H1 (cell line): ENCODE data around the gene TOGARAM1. TPM values are rescaled to one million over a fixed set of nuclear protein-coding genes. Genes with fewer than 3 reads are reported as not detected.

Experiments used
- CTCF ChIA-PET: fragments of 300-600 bp; sonication (Branson Sonifier 250); formaldehyde crosslinking; loops from one replicate; lab custom pipeline; 2021; ENCODE audit not compliant: partially characterized antibody; lab: Charles Lee
- POLR2A ChIA-PET: fragments of 300-600 bp; sonication (Branson Sonifier 250); formaldehyde crosslinking; loops from one replicate; lab custom pipeline; 2021; ENCODE audit warnings: inconsistent platforms; ENCODE audit not compliant: partially characterized antibody; lab: Charles Lee
- DNase-seq, 2 experiments: peaks; one replicate each; pipeline versions ENCODE4 v3.0.0 to v3.0.0-alpha.2; 2010 to 2022; ENCODE audit warnings: low spot score in 2 of 2, low read depth in 1 of 2, mixed read lengths in 1 of 2
- FAIRE-seq: peaks from 2 replicates; lab custom pipeline; 2011; peaks lifted over from hg19 to GRCh38; lab: Jason Lieb, UNC
- H2AFZ ChIP-seq: 2 replicates; pipeline ENCODE4 v1.8.1; 2012; ENCODE audit warnings: low read length, inconsistent platforms
- H2AK5ac ChIP-seq: 2 replicates; pipeline ENCODE4 v1.6.1; 2013; ENCODE audit warnings: low read depth, low read length
- H2BK120ac ChIP-seq: replicated peaks from 2 replicates; pipeline ENCODE3; 2013; ENCODE audit warnings: low read depth, low read length, inconsistent platforms
- H2BK12ac ChIP-seq: 2 replicates; pipeline ENCODE4 v1.6.1; 2013; ENCODE audit warnings: low read depth, low read length
- H2BK15ac ChIP-seq: 2 replicates; pipeline ENCODE4 v1.6.1; 2013; ENCODE audit warnings: low read length
- H2BK20ac ChIP-seq: 2 replicates; pipeline ENCODE4 v1.6.1; 2013; ENCODE audit warnings: low read length
- H2BK5ac ChIP-seq: 2 replicates; pipeline ENCODE4 v1.6.1; 2013; ENCODE audit warnings: low read depth, low read length
- H3K14ac ChIP-seq: 2 replicates; pipeline ENCODE4 v1.6.1; 2013; ENCODE audit warnings: inconsistent platforms; ENCODE audit not compliant: insufficient read length
- H3K18ac ChIP-seq: 2 replicates; pipeline ENCODE4 v1.6.1; 2013; ENCODE audit warnings: low read length; ENCODE audit errors: extremely low read depth
- H3K23ac ChIP-seq: 2 replicates; pipeline ENCODE4 v1.6.1; 2013; ENCODE audit warnings: inconsistent platforms; ENCODE audit not compliant: insufficient read length
- H3K23me2 ChIP-seq: 2 replicates; pipeline ENCODE4 v1.6.1; 2013; ENCODE audit warnings: low read depth, low read length
- H3K27ac ChIP-seq: 2 replicates; pipeline ENCODE4 v1.6.1; 2011; ENCODE audit warnings: low read depth, low read length, inconsistent platforms
- H3K27me3 ChIP-seq, 4 experiments: replicated peaks in 1 of 4; 1 replicate in 1 of 4; 2 replicates in 3 of 4; pipeline versions ENCODE4 v1.6.1 to v1.8.1; 2011 to 2013; ENCODE audit warnings: low read length in 3 of 4, mild to moderate bottlenecking in 3 of 4, inconsistent platforms in 2 of 4, mixed read lengths in 2 of 4, moderate library complexity in 1 of 4; ENCODE audit not compliant: control insufficient read depth in 3 of 4, insufficient read depth in 3 of 4; ENCODE audit errors: extremely low read depth in 1 of 4
- H3K36me3 ChIP-seq, 4 experiments: 2 replicates each; pipeline versions ENCODE4 v1.6.1 to v1.8.1; 2011 to 2013; ENCODE audit warnings: mild to moderate bottlenecking in 4 of 4, low read length in 3 of 4, moderate library complexity in 2 of 4, control low read depth in 1 of 4, inconsistent platforms in 1 of 4; ENCODE audit not compliant: insufficient read depth in 4 of 4, control insufficient read depth in 2 of 4
- H3K4ac ChIP-seq: replicated peaks from 2 replicates; pipeline ENCODE3; 2013; ENCODE audit warnings: low read length, low read depth, mixed read lengths, inconsistent platforms; ENCODE audit not compliant: insufficient read length
- H3K4me1 ChIP-seq, 4 experiments: replicated peaks in 1 of 4; 1 replicate in 1 of 4; 2 replicates in 3 of 4; pipeline versions ENCODE4 v1.6.1 to v1.8.1; 2011 to 2013; ENCODE audit warnings: low read length in 3 of 4, inconsistent platforms in 2 of 4, mixed read lengths in 1 of 4; ENCODE audit not compliant: insufficient read depth in 4 of 4, control insufficient read depth in 3 of 4
- H3K4me2 ChIP-seq, 2 experiments: 2 replicates each; pipeline versions ENCODE4 v1.6.1 to v1.8.1; 2011 to 2013; ENCODE audit warnings: low read depth in 2 of 2, low read length in 2 of 2, control low read depth in 1 of 2, inconsistent platforms in 1 of 2, mild to moderate bottlenecking in 1 of 2; ENCODE audit not compliant: insufficient read depth in 1 of 2
- H3K4me3 ChIP-seq, 4 experiments: fragments of 200-600, 300-600 bp in 1 of 4; sonication (generic), shearing (Covaris generic), sonication (Bioruptor Twin) in 1 of 4; 2 replicates each; pipeline versions ENCODE4 v1.5.1 to v1.8.1; 2011 to 2016; ENCODE audit warnings: low read length in 4 of 4, low read depth in 3 of 4, control low read depth in 2 of 4, inconsistent platforms in 2 of 4, mild to moderate bottlenecking in 2 of 4, mixed read lengths in 1 of 4, moderate library complexity in 1 of 4; ENCODE audit not compliant: insufficient read depth in 2 of 4; ENCODE audit errors: extremely low read depth in 1 of 4
- H3K56ac ChIP-seq: replicated peaks from 2 replicates; pipeline ENCODE3; 2013; ENCODE audit warnings: low read depth, mild to moderate bottlenecking, mixed read lengths, low read length, inconsistent platforms; ENCODE audit not compliant: insufficient read length
- H3K79me1 ChIP-seq: 2 replicates; pipeline ENCODE4 v1.6.1; 2013; ENCODE audit warnings: low read depth, low read length, control low read depth
- H3K79me2 ChIP-seq, 2 experiments: 2 replicates each; pipeline versions ENCODE4 v1.6.1 to v1.8.1; 2012 to 2013; ENCODE audit warnings: low read length in 2 of 2, mild to moderate bottlenecking in 2 of 2, inconsistent platforms in 1 of 2; ENCODE audit not compliant: insufficient read depth in 2 of 2, control insufficient read depth in 1 of 2
- H3K9ac ChIP-seq, 4 experiments: replicated peaks in 1 of 4; 1 replicate in 1 of 4; 2 replicates in 3 of 4; pipeline versions ENCODE4 v1.6.1 to v1.8.1; 2011 to 2013; ENCODE audit warnings: low read depth in 3 of 4, low read length in 3 of 4, control low read depth in 2 of 4, mild to moderate bottlenecking in 2 of 4, moderate library complexity in 2 of 4, inconsistent platforms in 1 of 4; ENCODE audit errors: extremely low read depth in 1 of 4
- H3K9me3 ChIP-seq, 2 experiments: 2 replicates each; pipeline versions ENCODE4 v1.6.1 to v1.8.1; 2012 to 2013; ENCODE audit warnings: mild to moderate bottlenecking in 2 of 2, moderate library complexity in 2 of 2, control low read depth in 1 of 2, inconsistent platforms in 1 of 2, low read depth in 1 of 2, low read length in 1 of 2, mixed read lengths in 1 of 2; ENCODE audit not compliant: insufficient read depth in 2 of 2
- H4K20me1 ChIP-seq, 2 experiments: replicated peaks in 1 of 2; 2 replicates each; pipeline versions ENCODE3 to v1.8.1; 2011 to 2013; ENCODE audit warnings: inconsistent platforms in 2 of 2, low read length in 2 of 2, mild to moderate bottlenecking in 1 of 2; ENCODE audit not compliant: insufficient read depth in 2 of 2, control insufficient read depth in 1 of 2
- H4K5ac ChIP-seq: 2 replicates; pipeline ENCODE4 v1.6.1; 2013; ENCODE audit warnings: low read length, low read depth, mixed read lengths, inconsistent platforms; ENCODE audit not compliant: insufficient read length
- H4K8ac ChIP-seq: 2 replicates; pipeline ENCODE4 v1.8.0; 2013; ENCODE audit warnings: mild to moderate bottlenecking, moderate library complexity, low read length, inconsistent platforms; ENCODE audit not compliant: insufficient read depth; ENCODE audit errors: extremely low read depth
- H4K91ac ChIP-seq: replicated peaks from 2 replicates; pipeline ENCODE3; 2013; ENCODE audit warnings: low read length, mixed read lengths, inconsistent platforms; ENCODE audit not compliant: insufficient read length
- CHD1 ChIP-seq: IDR thresholded peaks from 2 replicates; pipeline ENCODE4 v1.6.1; 2012; ENCODE audit warnings: low read depth, low read length, improper control_type of control experiment
- EGR1 ChIP-seq: IDR thresholded peaks from 2 replicates; pipeline ENCODE4 v1.6.1; 2011; ENCODE audit warnings: low read depth, low read length, borderline replicate concordance
- JUND ChIP-seq: IDR thresholded peaks from 2 replicates; pipeline ENCODE4 v1.6.1; 2011; ENCODE audit warnings: mild to moderate bottlenecking, improper control_type of control experiment, low read length
- KDM4A ChIP-seq: IDR thresholded peaks from one replicate; pipeline ENCODE4 v1.7.1; 2012; ENCODE audit warnings: low read depth, mild to moderate bottlenecking, moderate library complexity, low read length, inconsistent platforms; ENCODE audit not compliant: severe bottlenecking
- SIRT6 ChIP-seq: IDR thresholded peaks from one replicate; pipeline ENCODE4 v1.7.1; 2012; ENCODE audit warnings: low read length, inconsistent platforms
- SP4 ChIP-seq: IDR thresholded peaks from 2 replicates; pipeline ENCODE4 v1.6.1; 2012; ENCODE audit warnings: low read length, inconsistent platforms
- SUZ12 ChIP-seq: fragments of 200-600 bp; sonication (generic); IDR thresholded peaks from 2 replicates; pipeline ENCODE4 v1.6.1; 2012; ENCODE audit warnings: mild to moderate bottlenecking, inconsistent platforms, low read length, moderate library complexity, mixed read lengths
- TBP ChIP-seq: IDR thresholded peaks from 2 replicates; pipeline ENCODE4 v1.6.1; 2011; ENCODE audit warnings: low read depth, low read length, improper control_type of control experiment
- WGBS, 2 experiments: shearing (Covaris generic) in 1 of 2; methylation state at CpG; one replicate each; pipeline versions ENCODE4 v1.1.6 to v1.1.7; 2013 to 2015; ENCODE audit warnings: low lambda C conversion rate in 2 of 2, mixed read lengths in 2 of 2, inconsistent platforms in 1 of 2, low coverage in 1 of 2, missing lambda C conversion rate in 1 of 2; ENCODE audit not compliant: insufficient replicate concordance in 2 of 2, insufficient coverage in 1 of 2, insufficient read length in 1 of 2; ENCODE audit errors: extremely low coverage in 1 of 2, missing lambda C conversion rate in 1 of 2; 5-methylcytosine and 5-hydroxymethylcytosine counted together
- polyA plus RNA-seq, 7 experiments: library from polyadenylated mRNA; depleted of rRNA in 3 of 7; stranded (reverse) in 5 of 7; unstranded in 2 of 7; fragments of >200 nt in 5 of 7; fragments of 200-250 nt in 2 of 7; gene quantifications; 1 replicate in 5 of 7; 2 replicates in 1 of 7; 4 replicates in 1 of 7; pipeline versions ENCODE4 v1.2.1 to v1.2.3, GENCODE V29; 2011 to 2013; ENCODE audit warnings: missing spikeins in 2 of 7, mixed read lengths in 2 of 7
- total RNA-seq: library from RNA; stranded (reverse); fragmentation: NEBNext Ultra II Directional; extraction: Animal tissue kit (Norgen Biotek cat#: 25700); gene quantifications from 2 replicates; pipeline ENCODE4 v1.2.1, GENCODE V29; 2021

Gene TOGARAM1
- total and polyA plus RNA-seq, 2 of the 8 experiments (the other 6 are each of a cell fraction or from before 2014, with no cell fraction given), result 2.5 to 6.8 TPM

GRCh38 chr14:44990533-44990932, 28.5 kb downstream of the TOGARAM1 start:
- POLR2A ChIA-PET, result no interaction called here

More at GRCh38 chr14:44990533-44990932, 28.5 kb downstream of the TOGARAM1 start:
- Histone ChIP-seq H2BK12ac (no peak overlapping the region), H3K4me3 (no peak overlapping the region), H2AFZ (no peak overlapping the region), H3K18ac (no peak overlapping the region), H3K23me2 (no peaks in the 10 kb centered on the region), H4K5ac (no peak overlapping the region), H3K27ac (no peak overlapping the region), H3K79me1 (no peaks in the 10 kb centered on the region; the same call in 1 of the 2 replicates), H2BK120ac (no peak overlapping the region), H3K4ac (no peak overlapping the region), H4K91ac (no peak overlapping the region), H3K56ac (no peak overlapping the region), H3K23ac (no peak overlapping the region), H3K9ac (no peak overlapping the region), H3K36me3 (peaks cover 0 to 2% (median 0%) of the 10 kb centered on the region in 4 experiments; a peak in 1 of 8 replicates), H2BK15ac (no peak overlapping the region)
- CTCF ChIA-PET, result no interaction called here
- WGBS, 2 experiments, result 89% methylated on average over 2 of the region's 2 CpGs; no CpG with 5 or more reads in 1 of the 2 experiments
- TF ChIP-seq TBP, result no peak
- TF ChIP-seq EGR1, result no peak
- no peak for TF ChIP-seq SP4
- no peak for TF ChIP-seq KDM4A
- TF ChIP-seq JUND, result no peak
- no peak for TF ChIP-seq SUZ12
- no peak for TF ChIP-seq SIRT6
- no peak for TF ChIP-seq CHD1
- TF ChIP-seq, all 59 proteins: peak for 0
- Histone ChIP-seq H3K14ac (no peak overlapping the region), H2BK5ac (no peak overlapping the region), H3K9me3 (no peaks in the 10 kb centered on the region), H3K79me2 (peaks cover 0 to under 1% of the 10 kb centered on the region in 2 experiments; a peak in 1 of 4 replicates), H3K27me3 (no peaks in the 10 kb centered on the region), H3K4me1 (no peaks in the 10 kb centered on the region), H4K8ac (no peak overlapping the region), H3K4me2 (no peak overlapping the region), H2BK20ac (no peak overlapping the region), H4K20me1 (no peaks in the 10 kb centered on the region), H2AK5ac (no peak overlapping the region)
- FAIRE-seq (no peak), DNase-seq (no peak)
